ENCODE measurements around the gene GALNT10.

GRCh38 chr5:154309371-154309745, 118.8 kb downstream of the GALNT10 start:
- no peak for TF ChIP-seq CTCF (IDR thresholded peaks at IDR 0.05)
- no peak for TF ChIP-seq ZFX (IDR thresholded peaks at IDR 0.05; ENCODE audit: borderline replicate concordance)
